Stimulated activated CD4-positive, alpha-beta T cell treated with anti-CD3 and anti-CD28 coated beads, Interleukin-15, amount 100 ng/mL, for 48 hours (primary cell): Measurements from ENCODE around the gene C2CD5.
"Not testable (repeated sequence)": the region's sequence is repeated elsewhere in the genome, so short reads cannot be mapped to it uniquely, and the experiment has no call there.

Experiments
- DNase-seq, 2 donors: peaks; one replicate each; pipeline ENCODE4 v3.0.0-alpha.2; 2020; ENCODE audit warnings: low read depth in 2 of 2

Gene C2CD5

GRCh38 chr12:22544038-22544979 lies at the start of gene C2CD5:
TSS of gene C2CD5 (minus strand) at chr12:22544542. CDS start at chr12:22544150, 392 bp downstream.
- peak; percentile 94 for DNase-seq

- no peak for DNase-seq
Observed at GRCh38 chr12:22593864-22594263, 49.5 kb upstream of the C2CD5 start.

- no peak for DNase-seq
Observed at GRCh38 chr12:22588817-22589216, 44.5 kb upstream of the C2CD5 start.

GRCh38 chr12:22578328-22578727 lies 34.0 kb upstream of the C2CD5 start:
- DNase-seq: no peak

- DNase-seq: no peak
Observed at GRCh38 chr12:22577667-22578066, 33.3 kb upstream of the C2CD5 start.

- no peak for DNase-seq
Observed at GRCh38 chr12:22576473-22576872, 32.1 kb upstream of the C2CD5 start.

GRCh38 chr12:22576065-22576464 lies 31.7 kb upstream of the C2CD5 start:
- DNase-seq: no peak

GRCh38 chr12:22574921-22575320 lies 30.6 kb upstream of the C2CD5 start:
- no peak for DNase-seq

- no peak for DNase-seq
Observed at GRCh38 chr12:22573181-22573580, 28.8 kb upstream of the C2CD5 start.

GRCh38 chr12:22569253-22569652 lies 24.9 kb upstream of the C2CD5 start:
- no peak for DNase-seq

GRCh38 chr12:22562036-22563028 lies 18.0 kb upstream of the C2CD5 start:
- no peak for DNase-seq

GRCh38 chr12:22554750-22555149 lies 10.4 kb upstream of the C2CD5 start:
- DNase-seq: not testable (repeated sequence)

GRCh38 chr12:22551624-22552023 lies 7.3 kb upstream of the C2CD5 start:
- DNase-seq: no peak

GRCh38 chr12:22545255-22545654 lies 913 bp upstream of the C2CD5 start:
- DNase-seq: no peak

- peak; percentile 42 to 53 for DNase-seq
Observed at GRCh38 chr12:22543246-22544037, 900 bp downstream of the C2CD5 start.

- no peak for DNase-seq
Observed at GRCh38 chr12:22541496-22542155, 2.7 kb downstream of the C2CD5 start.

- no peak for DNase-seq
Observed at GRCh38 chr12:22539055-22539454, 5.3 kb downstream of the C2CD5 start.

- no peak for DNase-seq
Observed at GRCh38 chr12:22538311-22538710, 6.0 kb downstream of the C2CD5 start.

GRCh38 chr12:22536971-22537544 lies 7.3 kb downstream of the C2CD5 start:
- DNase-seq: no peak

GRCh38 chr12:22536346-22536945 lies 7.9 kb downstream of the C2CD5 start:
- DNase-seq: no peak
